K562 (cell line): ENCODE results near the gene FAM161A. TPM values are rescaled to one million over a fixed set of nuclear protein-coding genes. Genes with fewer than 3 reads are reported as not detected.

ENCODE experiments used
- BRD4 ChIP-seq: fragments of 200-600 bp; sonication (generic); IDR thresholded peaks from 2 replicates; pipeline ENCODE4 v1.6.1; 2017; ENCODE audit warnings: inconsistent platforms
- CHAMP1 ChIP-seq: fragments of 450-650 bp; IDR thresholded peaks from 2 replicates; pipeline ENCODE4 v1.6.1; 2016; ENCODE audit warnings: mild to moderate bottlenecking
- DDX20 ChIP-seq: fragments of 450-650 bp; IDR thresholded peaks from 2 replicates; pipeline ENCODE4 v1.6.1; 2016; ENCODE audit warnings: missing genetic modification characterization, low read depth, mild to moderate bottlenecking, missing compliant biosample characterization, moderate library complexity
- GTF2F1 ChIP-seq: IDR thresholded peaks from 2 replicates; pipeline ENCODE4 v1.6.1; 2011; ENCODE audit warnings: low read depth, low read length, improper control_type of control experiment
- MCM5 ChIP-seq: fragments of 450-650 bp; IDR thresholded peaks from 2 replicates; pipeline ENCODE4 v1.6.1; 2016; ENCODE audit warnings: low read depth
- MGA ChIP-seq: fragments of 450-650 bp; IDR thresholded peaks from 2 replicates; pipeline ENCODE4 v1.6.1; 2016; ENCODE audit warnings: mild to moderate bottlenecking, moderate library complexity
- TRIM28 ChIP-seq: fragments of 450-650 bp; IDR thresholded peaks from 2 replicates; pipeline ENCODE4 v1.6.1; 2017
- ZHX1 ChIP-seq: fragments of 150-350 bp; conservative IDR thresholded peaks from 2 replicates; pipeline ENCODE4 v1.6.1; 2014; ENCODE audit warnings: low read length
- ZNF184 ChIP-seq: sonication (generic); formaldehyde crosslinking; IDR thresholded peaks from 2 replicates; pipeline ENCODE4 v1.5.0; 2020; ENCODE audit warnings: missing genetic modification reagents
- polyA plus RNA-seq, 8 experiments: library from polyadenylated mRNA; depleted of rRNA in 4 of 8; stranded (reverse) in 5 of 8; unstranded in 3 of 8; fragments of >200 nt; fragmentation: Nextera tagmentation in 2 of 8; fragmentation: Illumina TruSeq in 1 of 8; extraction: Ambion mirVana in 2 of 8; extraction: Trizol in 1 of 8; gene quantifications; 2 replicates each; pipeline versions ENCODE4 v1.2.1 to v1.2.3, GENCODE V29; 2011 to 2014; ENCODE audit warnings: inconsistent platforms in 1 of 8, missing spikeins in 1 of 8
- total RNA-seq, 7 experiments: library from RNA; depleted of rRNA in 6 of 7; stranded (reverse); fragments of >200 nt in 6 of 7; fragmentation: Illumina TruSeq in 2 of 7; extraction: Trizol in 2 of 7; gene quantifications; 2 replicates each; pipeline versions ENCODE4 v1.2.1 to v1.2.3, GENCODE V29; 2011 to 2021; ENCODE audit warnings: low replicate concordance in 1 of 7

Gene FAM161A
- total and polyA plus RNA-seq, 9 of the 15 experiments (the other 6 are each of a cell fraction or from before 2014, with no cell fraction given): 0.27 to 1.4 (median 0.80) TPM

- TF ChIP-seq CHAMP1: peak; percentile 68
- TF ChIP-seq GTF2F1: no peak; the same call in none of the 2 replicates
- no peak for TF ChIP-seq DDX20
- TF ChIP-seq TRIM28: peak; percentile 27; the same call in 1 of the 2 replicates
- TF ChIP-seq MGA: no peak
- TF ChIP-seq MCM5: no peak
- no peak for TF ChIP-seq ZNF184 (CRISPR knock-in tag)
- peak; percentile 87 for TF ChIP-seq BRD4
- TF ChIP-seq ZHX1: no peak
Measured at GRCh38 chr2:61888267-61889055, 34.6 kb upstream of the FAM161A start, which contains the start of gene CCT4 (continued).
